HG03045 (cell line): Measurements from ENCODE around the gene ZFAND3.

ENCODE experiments used
- ATAC-seq: cut with Tn5 transposase; IDR thresholded peaks from one replicate; pipeline ENCODE4 v1.9.1; 2021; ENCODE audit warnings: mild to moderate bottlenecking, moderate library complexity; ENCODE audit not compliant: unreplicated experiment

ZFAND3 gene

DNA sequence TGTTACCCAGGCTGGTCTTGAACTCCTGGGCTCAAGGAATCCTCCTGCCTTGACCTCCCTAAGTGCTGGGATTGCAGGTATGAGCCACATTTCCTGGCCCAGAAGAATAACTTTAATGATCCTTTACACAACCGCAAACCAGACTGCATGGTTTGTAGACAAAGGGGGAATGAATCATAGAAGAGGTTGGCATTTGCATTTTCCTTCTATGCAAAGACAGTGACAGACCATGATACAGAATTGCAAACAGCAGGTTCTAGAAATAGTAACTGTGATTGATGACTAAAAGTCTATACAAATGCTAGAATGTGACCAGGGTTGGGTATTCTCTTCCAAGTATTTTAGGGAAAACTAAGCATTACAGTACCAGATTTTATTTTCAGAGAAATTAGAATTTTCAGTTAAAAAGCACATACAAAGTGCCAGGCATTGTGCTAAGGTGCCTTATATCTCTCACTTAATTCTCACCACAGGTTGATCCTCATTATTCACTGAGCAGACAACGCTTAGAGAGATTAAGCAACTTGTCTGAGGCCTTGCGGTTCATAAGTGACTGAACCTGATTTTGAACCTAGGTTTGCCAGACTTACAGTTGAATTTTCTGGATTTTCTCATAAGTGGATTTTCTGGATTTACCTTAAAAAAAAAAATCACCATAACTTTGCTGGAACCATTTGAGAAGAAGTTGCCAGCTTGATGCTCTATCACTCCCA is 146.6 kb downstream of the ZFAND3 start:
- peak; percentile 55 for ATAC-seq

DNA sequence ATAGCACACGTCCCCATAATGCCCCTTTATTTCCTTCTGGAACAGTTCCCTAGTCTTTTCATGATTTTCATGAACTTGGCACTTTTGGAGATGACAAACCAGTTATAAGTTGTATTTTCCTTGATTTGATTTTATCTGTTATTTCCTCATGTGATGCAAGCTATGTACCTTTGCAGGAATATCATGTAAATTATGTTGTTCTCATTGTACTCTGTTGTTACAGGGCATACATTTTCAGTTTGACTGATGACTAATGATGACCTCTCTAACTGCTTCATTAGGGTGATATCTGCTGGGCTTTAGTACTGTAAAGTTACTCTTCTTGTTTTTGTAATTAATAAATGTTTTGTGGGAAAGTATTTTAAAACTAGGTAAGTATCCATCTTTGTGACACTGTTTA is 147.3 kb downstream of the ZFAND3 start:
- ATAC-seq, result no peak

DNA sequence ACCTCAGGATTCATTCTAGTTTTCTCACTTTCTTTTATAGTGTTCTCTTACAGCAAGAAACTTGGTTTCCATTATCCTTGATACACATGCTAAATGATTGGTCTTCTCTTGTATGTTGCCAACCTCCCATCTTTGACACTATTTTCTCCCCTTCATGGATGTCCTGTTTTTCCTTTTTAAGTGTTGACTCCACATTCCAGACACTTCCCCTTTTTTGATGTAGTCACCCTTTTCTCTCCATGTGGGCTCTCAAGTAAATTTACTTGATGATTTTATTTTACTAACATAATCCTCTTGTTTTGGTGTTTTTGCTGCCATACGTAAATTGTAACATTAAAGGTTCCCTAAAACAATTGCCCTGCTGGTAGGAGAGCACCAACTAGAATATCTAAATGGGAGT is 148.1 kb downstream of the ZFAND3 start:
- ATAC-seq, result no peak

DNA sequence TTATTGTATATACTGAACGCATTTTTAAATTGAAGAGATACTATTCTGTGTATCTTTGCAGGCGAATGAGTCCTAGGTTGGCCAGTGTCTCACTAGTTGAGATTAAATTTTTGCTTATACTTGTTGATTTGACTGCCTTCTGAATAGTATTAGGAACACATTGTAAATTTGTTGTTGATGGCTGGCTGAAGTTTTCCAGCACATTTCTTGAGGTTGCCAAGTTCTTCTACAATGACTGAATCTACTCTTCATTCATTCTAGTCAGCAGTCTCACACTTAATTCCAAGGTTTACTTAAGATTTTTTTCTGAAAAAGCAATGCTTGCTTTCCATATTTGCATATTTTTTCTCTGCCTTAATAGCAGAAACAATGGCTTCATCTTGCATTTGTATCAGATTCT is 151.7 kb downstream of the ZFAND3 start:
- ATAC-seq, result no peak

DNA sequence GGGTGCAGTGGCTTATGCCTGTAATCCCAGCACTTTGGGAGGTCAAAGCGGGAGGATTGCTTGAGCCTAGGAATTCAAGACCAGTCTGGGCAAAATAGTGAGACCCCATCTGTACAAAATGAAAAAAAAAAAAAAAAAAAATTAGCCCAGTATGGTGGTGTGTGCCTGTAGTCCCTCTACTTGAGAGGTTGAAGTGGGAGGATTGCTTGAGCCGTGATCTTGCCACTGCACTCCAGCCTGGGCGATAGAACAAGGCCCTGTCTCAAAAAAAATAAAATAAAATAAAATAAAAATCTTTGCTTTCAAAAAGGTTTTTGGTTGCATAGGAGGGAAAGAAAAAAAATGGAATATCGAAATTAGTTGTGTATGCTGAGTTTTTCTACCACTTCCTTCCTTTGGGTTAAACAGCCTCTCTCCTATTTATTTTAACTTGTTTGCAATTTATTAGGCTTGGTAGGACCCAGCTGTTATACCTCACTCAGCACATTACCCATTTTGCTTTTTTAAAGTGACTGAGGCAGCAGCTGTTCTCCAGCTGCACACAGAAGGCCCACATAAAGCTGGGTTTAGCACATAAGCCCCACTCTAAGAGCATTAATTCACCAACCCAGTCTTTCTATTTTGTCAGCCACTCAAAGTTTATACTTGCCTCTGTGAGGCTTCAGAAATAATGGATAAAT is 152.3 kb downstream of the ZFAND3 start:
- ATAC-seq, result no peak

DNA sequence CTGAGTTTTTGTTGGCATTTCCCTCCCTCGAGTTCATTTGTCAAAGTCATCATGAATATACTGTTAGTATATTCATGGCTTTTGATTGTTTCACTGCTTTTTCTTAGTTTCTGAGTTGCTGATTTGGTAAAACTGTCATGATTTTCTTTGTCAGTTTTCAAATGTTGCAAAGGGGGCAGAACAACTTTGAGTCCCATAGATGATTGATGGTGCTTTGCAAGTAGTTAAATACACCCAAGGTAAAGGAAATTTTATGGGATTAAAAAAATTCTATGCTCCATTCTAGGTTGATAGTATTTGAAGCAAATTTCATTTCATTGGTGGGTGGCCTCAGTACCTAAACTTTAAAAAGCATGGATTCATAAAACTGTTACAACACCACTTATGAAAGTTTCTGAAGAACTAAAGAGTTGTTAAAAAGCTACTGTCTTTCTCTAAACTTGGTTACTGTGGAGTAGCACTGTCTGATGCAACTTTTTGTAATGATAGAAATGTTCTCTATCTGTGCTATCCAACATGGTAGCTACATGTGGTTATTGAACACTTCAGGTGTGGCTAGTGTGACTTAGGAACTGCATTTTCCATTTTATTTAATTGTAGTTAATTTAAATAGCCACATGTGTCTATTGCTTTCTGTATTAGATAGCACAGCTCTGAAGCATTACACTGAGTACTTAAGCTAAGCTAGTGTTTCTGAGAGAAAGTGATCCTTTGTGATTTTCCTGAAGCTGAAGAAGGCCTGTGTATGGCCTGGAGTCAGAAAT is 153.6 kb downstream of the ZFAND3 start:
- no peak for ATAC-seq

DNA sequence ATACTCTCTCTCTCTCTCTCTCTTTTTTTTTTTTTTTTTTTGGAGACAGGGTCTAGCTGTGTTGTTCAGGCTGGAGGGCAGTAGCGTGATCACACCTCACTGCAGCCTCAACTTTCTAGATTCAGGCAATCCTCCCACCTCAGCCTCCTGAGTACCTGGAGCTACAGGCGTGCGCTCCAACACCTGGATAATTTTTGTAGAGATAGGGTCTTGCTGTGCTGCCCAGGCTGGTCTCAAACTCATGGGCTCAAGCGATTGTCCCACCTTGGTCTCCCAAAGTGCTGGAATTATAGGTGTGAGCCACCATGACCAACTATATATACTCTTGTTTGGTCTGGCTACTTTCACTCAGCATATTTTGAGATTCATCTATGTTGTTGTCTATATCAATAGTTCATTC is 154.9 kb downstream of the ZFAND3 start:
- ATAC-seq, result no peak

DNA sequence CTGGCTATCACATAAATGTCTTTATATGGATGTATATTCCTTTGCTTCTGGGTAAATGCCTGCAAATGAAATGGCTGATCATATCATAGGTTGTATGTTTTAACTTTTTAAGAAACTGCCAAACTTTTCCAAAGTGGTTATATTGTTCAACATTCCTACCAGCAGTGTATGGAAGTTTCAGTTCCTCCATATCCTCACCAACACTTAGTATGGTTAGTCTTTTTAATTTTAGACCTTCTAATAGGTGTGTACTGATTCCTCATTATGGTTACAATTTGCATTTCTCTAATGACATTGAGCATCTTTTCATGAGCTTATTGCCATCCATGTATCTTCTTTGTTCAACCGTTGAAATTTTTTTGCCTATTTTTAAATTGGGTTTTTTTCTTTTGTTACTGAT is 155.4 kb downstream of the ZFAND3 start:
- ATAC-seq, result no peak

DNA sequence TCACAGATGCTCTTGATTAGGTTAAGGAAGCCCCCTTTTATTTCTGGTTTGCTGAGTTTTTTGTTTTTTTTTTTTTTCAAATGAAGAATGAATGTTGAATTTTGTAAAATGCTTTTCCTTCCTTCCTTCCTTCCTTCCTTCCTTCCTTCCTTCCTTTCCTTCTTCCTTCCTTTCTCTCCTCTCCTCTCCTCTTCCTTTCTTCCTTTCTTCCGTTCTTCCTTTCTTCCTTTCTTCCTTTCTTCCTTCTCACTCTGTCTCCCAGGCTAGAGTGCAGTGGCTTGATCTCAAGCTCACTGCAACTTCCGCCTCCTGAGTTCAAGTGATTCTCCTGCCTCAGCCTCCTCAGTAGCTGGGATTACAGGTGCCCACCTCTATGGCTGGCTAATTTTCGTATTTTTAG is 158.2 kb downstream of the ZFAND3 start:
- ATAC-seq, result no peak

DNA sequence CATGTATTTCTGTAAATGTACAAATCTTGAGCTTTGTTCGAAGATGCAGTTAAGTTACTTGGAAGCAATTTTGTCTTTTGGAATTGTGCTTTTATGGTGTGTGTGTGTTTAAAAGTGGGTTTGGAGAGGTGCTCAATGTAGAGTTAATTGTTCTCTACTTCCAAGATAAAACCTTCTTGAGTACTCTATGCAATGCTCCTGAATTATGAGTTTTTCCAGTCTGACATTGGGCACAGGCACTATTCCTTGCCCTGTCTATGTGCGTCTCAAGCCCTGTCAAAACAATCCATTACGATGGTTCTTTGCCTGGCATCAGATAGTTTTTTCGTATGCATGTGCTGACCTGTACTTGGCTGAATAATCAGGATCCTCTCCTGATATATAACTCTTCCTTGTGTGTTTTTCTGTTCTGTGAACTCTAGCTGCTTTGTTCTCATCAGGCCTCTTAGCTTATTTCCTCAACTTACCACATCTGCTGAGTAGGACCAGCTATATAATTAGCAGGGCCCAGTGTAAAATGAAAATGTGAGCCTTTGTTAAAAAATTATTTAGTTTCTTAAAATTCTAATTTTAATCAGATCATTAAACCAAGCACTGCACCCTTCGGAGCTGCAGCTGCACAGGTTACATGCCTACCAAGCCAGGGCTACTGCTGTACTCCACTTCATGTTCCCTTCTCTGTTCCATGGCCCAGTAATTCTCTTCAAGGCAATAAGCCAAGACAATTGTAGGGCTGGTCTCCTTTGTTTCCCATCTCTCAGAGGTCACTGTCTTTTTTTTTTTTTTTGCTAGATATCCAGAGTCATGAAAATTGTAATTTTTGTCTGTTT is 160.1 kb downstream of the ZFAND3 start:
- ATAC-seq, result no peak

DNA sequence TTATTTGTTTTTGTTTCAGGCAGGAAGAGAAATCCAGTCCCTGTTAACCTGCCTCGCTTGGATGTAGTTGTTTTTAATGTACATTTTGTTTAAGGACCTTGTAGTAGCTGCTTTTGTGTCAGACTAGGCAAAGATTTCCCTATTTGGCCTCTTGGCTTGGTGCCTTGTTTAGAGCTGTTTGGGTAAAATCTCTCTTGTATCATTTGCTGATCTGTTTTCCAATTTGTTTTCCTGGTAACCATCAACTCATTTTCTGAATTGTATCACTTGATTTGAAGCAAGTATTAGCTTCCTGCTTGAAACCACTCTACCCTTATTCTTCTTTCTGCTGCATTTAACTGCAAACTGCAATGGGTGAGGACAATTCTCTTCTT is 160.7 kb downstream of the ZFAND3 start:
- no peak for ATAC-seq

DNA sequence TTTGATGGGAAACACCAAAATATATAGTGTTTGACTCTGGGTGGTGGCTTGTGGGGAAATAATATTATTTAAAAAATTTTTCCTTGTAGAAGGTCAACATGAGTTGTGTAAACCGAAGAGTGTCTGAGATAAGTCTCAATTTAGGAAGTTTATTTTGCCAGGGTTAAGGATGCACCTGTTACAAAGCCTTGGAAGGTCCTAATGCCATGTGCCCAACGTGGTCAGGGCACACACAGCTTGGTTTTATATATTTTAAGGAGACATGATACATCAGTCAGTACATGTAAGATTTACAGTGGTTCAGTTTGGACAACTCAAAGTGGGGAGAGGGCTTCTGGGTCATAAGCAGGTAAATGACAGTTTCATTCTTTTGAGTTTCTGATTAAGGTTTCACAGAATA is 162.1 kb downstream of the ZFAND3 start:
- no peak for ATAC-seq

DNA sequence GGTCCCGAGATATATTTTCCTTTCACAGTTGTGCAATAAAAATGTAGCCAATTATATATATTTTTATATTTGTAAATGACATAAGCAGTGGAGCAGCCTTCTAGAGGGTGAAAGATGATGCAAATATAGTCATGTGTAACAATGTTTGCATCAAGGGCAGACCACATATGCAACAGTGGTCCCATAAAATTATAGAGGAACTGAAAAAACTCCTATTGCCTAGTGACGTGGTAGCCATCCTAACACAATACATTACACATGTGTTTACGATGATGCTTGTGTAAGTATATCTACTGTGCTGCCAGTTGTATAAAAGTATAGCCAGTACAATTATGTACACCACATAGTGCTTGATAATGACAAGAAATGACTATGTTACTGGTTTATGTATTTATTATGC is 162.8 kb downstream of the ZFAND3 start:
- no peak for ATAC-seq

DNA sequence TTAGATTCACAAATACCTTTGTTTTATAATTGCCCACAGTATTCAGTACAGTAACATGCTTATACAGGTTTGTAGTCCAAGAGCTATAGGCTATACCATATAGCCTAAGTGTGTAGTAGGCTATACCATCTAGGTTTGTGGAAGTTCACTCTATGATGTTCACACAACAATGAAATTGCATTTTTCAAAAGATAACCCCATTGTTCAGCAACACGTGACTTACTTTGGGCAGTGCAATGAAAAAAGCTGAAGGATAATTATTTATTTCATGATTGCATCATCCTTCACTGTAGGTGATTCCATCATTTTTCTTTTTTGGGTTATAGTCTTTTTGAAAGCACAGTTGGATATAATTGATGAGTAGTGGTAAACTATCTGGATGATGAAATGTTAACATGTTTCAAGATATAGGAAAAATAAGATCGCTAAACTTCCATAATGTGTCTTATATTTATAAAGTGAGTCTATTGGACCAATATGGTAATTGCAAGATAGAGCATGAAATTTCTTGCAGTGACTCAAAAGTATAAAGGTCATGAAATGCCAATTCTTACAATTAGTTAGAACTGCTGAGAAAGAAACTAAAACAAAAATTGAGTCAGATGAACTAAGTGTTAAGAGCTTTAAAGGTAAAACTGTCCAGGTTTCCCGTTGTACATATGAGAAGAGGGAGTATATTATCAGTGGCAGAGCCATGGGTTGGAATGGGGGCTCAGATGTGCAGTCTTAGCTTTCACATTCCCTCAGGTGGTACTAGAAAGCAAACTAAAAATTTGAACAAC is 164.4 kb downstream of the ZFAND3 start:
- no peak for ATAC-seq

DNA sequence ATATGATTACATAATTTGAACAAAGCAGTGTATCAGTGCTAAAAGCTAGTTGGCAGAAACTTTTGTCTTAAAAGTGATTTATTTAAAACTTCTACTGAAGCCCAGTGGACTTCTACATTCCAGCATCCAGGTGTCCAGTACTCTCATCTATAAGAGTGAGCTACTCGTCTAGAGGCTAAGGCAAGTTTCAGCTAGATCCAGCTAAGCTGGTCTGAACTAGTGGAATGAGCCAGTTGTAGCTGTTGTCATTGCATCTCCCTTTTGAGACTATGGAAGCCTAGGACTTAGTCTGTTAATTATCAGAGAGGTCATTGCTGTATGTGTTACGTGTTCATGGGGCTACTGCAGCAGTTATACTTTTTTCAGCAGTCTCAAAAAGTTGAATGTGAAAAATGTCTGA is 165.1 kb downstream of the ZFAND3 start:
- no peak for ATAC-seq

DNA sequence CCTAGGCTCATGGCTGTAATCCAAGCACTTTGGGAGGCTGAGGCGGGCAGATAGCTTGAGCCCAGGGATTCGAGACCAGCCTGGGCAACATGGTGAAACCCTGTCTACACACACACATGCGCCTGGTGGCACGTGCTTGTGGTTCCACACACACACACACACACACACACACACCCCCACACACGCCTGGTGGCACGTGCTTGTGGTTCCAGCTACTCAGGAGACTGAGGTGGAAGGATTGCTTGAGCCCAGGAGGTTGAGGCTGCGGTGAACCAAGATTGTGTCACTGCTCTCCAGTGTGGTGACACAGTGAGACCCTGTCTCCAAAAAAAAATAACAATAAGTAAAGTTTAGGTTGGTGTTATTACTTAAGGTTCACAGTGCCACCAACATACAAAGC is 165.8 kb downstream of the ZFAND3 start:
- ATAC-seq, result no peak

DNA sequence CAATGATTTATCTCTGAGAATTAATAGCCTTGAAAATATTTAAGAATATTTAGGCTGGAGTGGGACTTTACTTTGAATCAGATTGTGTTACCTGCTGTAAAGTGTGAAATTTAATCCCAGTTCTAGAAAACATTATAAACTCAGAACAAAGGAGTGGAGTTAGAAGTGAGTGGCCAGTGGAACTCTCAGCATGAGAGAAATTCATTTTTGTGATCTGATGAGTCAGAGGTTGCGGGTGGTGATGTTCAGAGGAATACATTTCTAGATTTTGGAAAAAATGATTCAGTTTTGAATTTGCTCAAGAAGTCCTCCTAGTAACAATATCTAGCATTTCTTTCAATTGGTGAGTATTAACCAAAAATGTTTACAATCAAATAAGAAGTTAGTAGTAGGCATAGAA is 167.5 kb downstream of the ZFAND3 start:
- no peak for ATAC-seq

DNA sequence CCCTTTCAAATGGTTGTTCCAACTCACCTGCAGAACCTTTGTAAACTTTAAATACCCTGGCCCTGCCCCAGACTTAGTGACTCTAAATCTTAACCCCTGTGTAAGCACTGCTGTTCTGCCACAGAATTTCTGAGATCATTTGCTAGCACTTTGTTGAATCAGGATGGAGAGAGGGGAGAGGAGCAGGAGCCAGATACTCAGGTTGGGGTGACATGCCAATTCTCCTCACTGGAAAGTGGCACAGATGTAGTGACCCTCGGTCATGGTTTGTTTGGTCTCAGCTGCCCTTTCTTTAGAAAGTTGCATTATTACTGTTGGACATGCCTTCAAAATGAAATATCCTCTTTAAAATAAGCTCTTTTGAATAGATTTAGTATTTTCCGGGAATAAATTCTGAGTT is 168.0 kb downstream of the ZFAND3 start:
- no peak for ATAC-seq

DNA sequence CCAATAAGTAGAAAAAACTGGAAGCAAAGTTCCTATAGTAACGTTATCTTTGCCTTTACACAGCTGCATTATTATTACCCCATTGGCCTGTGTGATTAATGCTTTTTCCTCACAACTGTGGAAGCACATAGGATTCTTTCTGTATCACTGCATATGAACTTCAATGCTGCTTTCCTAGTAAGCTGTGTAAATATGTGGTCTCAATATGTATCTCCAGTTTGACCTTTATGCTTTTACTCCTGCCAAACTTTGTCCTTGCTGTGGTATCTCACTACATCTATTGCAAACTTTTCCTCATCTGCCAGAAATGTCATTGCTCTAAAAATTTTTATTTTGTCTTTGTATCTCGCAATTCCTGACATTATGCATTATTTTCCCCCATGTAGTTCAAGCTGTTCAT is 168.6 kb downstream of the ZFAND3 start:
- no peak for ATAC-seq

DNA sequence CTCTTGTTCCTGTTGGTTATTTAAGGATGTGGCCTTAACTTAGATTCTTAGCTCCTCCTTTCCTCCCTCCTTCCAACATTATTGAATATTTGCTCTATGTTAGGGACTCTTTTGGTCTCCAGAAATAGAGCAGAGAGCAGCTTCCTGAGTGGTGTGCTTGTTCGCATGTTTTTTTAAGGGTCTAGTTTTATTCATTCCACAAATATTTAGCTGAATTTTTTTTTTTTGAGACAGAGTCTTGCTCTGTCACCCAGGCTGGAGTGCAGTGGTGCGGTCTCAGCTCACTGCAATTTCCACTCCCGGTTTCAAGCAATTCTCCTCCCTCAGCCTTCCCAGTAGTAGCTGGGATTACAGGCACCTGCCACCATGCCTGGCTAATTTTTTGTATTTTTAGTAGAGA is 169.2 kb downstream of the ZFAND3 start:
- no peak for ATAC-seq
